Esophagus muscularis mucosa (tissue), 4 donors: ENCODE data around the gene KLRK1.

Source experiments
- EP300 ChIP-seq: sonication (generic); formaldehyde crosslinking; IDR thresholded peaks from one replicate; pipeline ENCODE4 v1.6.1; 2017; ENCODE audit warnings: antibody characterized with exemption
- POLR2A ChIP-seq: fragments of 450-650 bp; IDR thresholded peaks from one replicate; pipeline ENCODE4 v1.6.1; 2017; ENCODE audit warnings: antibody characterized with exemption, moderate library complexity, mild to moderate bottlenecking, low read depth
- POLR2AphosphoS5 ChIP-seq, 2 donors: sonication (generic); formaldehyde crosslinking; IDR thresholded peaks; one replicate each; pipeline ENCODE4 v1.6.1; 2017; ENCODE audit warnings: antibody characterized with exemption in 2 of 2
- TF ChIP-seq, protein P1 (sequence below), 3 experiments: fragments of 200-600 bp in 2 of 3; fragments of 450-650 bp in 1 of 3; sonication (generic) in 2 of 3; IDR thresholded peaks; one replicate each; pipeline ENCODE4 v1.5.1; 2017 to 2019; ENCODE audit warnings: antibody characterized with exemption in 3 of 3, mild to moderate bottlenecking in 2 of 3, moderate library complexity in 1 of 3

DNA sequence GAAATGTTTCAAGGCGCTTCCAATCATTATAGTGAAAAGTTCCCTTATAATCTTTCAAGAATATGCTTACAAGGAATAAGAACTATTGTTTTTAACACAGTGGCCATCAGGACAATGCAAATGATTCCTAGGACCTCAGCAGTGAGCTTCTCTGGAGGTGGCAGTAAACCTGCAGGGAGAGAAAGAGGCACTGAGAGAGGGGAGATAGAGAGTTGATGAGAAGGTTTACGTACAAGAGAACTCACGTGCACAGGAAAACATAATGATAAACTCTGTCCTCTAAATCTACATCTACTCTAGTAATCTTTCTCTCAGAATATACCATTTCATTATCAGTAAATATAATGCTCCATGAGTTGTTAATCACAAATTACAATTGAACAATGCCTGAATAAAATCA lies 19.0 kb upstream of the KLRK1 start:
- TF ChIP-seq, protein P1, sequence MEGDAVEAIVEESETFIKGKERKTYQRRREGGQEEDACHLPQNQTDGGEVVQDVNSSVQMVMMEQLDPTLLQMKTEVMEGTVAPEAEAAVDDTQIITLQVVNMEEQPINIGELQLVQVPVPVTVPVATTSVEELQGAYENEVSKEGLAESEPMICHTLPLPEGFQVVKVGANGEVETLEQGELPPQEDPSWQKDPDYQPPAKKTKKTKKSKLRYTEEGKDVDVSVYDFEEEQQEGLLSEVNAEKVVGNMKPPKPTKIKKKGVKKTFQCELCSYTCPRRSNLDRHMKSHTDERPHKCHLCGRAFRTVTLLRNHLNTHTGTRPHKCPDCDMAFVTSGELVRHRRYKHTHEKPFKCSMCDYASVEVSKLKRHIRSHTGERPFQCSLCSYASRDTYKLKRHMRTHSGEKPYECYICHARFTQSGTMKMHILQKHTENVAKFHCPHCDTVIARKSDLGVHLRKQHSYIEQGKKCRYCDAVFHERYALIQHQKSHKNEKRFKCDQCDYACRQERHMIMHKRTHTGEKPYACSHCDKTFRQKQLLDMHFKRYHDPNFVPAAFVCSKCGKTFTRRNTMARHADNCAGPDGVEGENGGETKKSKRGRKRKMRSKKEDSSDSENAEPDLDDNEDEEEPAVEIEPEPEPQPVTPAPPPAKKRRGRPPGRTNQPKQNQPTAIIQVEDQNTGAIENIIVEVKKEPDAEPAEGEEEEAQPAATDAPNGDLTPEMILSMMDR (IDR thresholded peaks at IDR 0.05): no peak
- TF ChIP-seq EP300 (no peak), POLR2AphosphoS5 (IDR thresholded peaks at IDR 0.05) (no peak), POLR2A (no peak)
